GM12878 (cell line): ENCODE data around the gene TMEM236.

Experiments used
- BHLHE40 ChIP-seq, 2 experiments: fragments of 450-650 bp in 1 of 2; IDR thresholded peaks; 2 replicates each; pipeline ENCODE4 v1.6.1; 2011 to 2017; ENCODE audit warnings: low read depth in 2 of 2, borderline replicate concordance in 1 of 2, improper control_type of control experiment in 1 of 2, low read length in 1 of 2, mild to moderate bottlenecking in 1 of 2
- CBFB ChIP-seq: IDR thresholded peaks from 2 replicates; pipeline ENCODE4 v1.6.1; 2016; ENCODE audit warnings: antibody characterized with exemption, low read depth
- CBX3 ChIP-seq: fragments of 200-600 bp; sonication (generic); IDR thresholded peaks from 2 replicates; pipeline ENCODE4 v1.6.1; 2016; ENCODE audit warnings: low read depth, borderline replicate concordance
- CEBPB ChIP-seq, 2 experiments: fragments of 150-350 bp in 1 of 2; IDR thresholded peaks; 2 replicates each; pipeline ENCODE4 v1.6.1; 2012 to 2014; ENCODE audit warnings: low read depth in 2 of 2, low read length in 2 of 2, borderline replicate concordance in 1 of 2, inconsistent platforms in 1 of 2
- KLF5 ChIP-seq: fragments of 450-650 bp; IDR thresholded peaks from 2 replicates; pipeline ENCODE4 v1.6.1; 2014; ENCODE audit warnings: mild to moderate bottlenecking; ENCODE audit not compliant: partially characterized antibody
- MXI1 ChIP-seq: fragments of 150-350 bp; IDR thresholded peaks from 2 replicates; pipeline ENCODE4 v1.6.1; 2011; ENCODE audit warnings: low read depth, mild to moderate bottlenecking, inconsistent platforms, low read length, improper control_type of control experiment
- POLR2A ChIP-seq: IDR thresholded peaks from 2 replicates; pipeline ENCODE4 v1.6.1; 2011; ENCODE audit warnings: low read depth, mild to moderate bottlenecking, low read length
- RAD21 ChIP-seq: IDR thresholded peaks from 2 replicates; pipeline ENCODE4 v1.6.1; 2011; ENCODE audit warnings: mild to moderate bottlenecking, low read depth, low read length, moderate library complexity; ENCODE audit not compliant: insufficient read depth
- SP1 ChIP-seq: IDR thresholded peaks from one replicate; pipeline ENCODE4 v1.6.1; 2011; ENCODE audit warnings: low read depth, low read length
- STAT3 ChIP-seq: IDR thresholded peaks from 2 replicates; pipeline ENCODE4 v1.6.1; 2011; ENCODE audit warnings: low read depth, low read length, improper control_type of control experiment
- TF ChIP-seq, protein P1 (sequence below), 3 experiments: IDR thresholded peaks in 2 of 3; conservative IDR thresholded peaks in 1 of 3; 2 replicates each; pipeline ENCODE4 v1.5.1; 2011; ENCODE audit warnings: low read depth in 3 of 3, low read length in 3 of 3, mild to moderate bottlenecking in 3 of 3, control low read depth in 2 of 3, moderate library complexity in 2 of 3, inconsistent platforms in 1 of 3, mixed read lengths in 1 of 3; ENCODE audit not compliant: control insufficient read depth in 2 of 3, insufficient read depth in 1 of 3; ENCODE audit errors: extremely low read depth in 1 of 3
- TF ChIP-seq, protein P2 (sequence below): fragments of 450-650 bp; IDR thresholded peaks from 2 replicates; pipeline ENCODE4 v1.6.1; 2016; ENCODE audit warnings: mild to moderate bottlenecking
- TF ChIP-seq, protein P3 (sequence below): IDR thresholded peaks from 2 replicates; pipeline ENCODE4 v1.6.1; 2012; ENCODE audit warnings: mild to moderate bottlenecking, low read depth, low read length

DNA sequence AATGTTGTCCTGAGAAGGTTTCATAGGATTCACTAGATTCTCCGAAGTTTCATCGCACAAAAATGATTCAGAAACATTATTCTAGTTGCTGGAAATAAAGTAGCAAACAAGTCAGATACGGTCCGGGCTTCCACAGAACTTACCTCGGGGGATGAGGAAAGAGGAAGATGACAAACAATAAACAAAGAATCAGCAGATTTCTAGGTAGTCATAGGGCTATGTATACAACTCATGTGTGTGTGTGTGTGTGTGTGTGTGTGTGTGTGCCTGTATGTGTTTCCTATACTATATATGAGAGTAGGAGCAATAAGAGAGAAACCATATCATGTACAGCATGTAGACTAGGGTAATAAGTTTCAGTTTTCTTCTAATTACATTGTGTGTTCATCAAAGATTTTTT lies 16.5 kb downstream of the TMEM236 start:
- no peak for TF ChIP-seq BHLHE40 (IDR thresholded peaks at IDR 0.05; ENCODE audit: borderline replicate concordance in 1 of 2, low read depth in 2 of 2, low read length in 1 of 2)
- TF ChIP-seq POLR2A, result no peak
- TF ChIP-seq KLF5, result no peak
- TF ChIP-seq, protein P1, sequence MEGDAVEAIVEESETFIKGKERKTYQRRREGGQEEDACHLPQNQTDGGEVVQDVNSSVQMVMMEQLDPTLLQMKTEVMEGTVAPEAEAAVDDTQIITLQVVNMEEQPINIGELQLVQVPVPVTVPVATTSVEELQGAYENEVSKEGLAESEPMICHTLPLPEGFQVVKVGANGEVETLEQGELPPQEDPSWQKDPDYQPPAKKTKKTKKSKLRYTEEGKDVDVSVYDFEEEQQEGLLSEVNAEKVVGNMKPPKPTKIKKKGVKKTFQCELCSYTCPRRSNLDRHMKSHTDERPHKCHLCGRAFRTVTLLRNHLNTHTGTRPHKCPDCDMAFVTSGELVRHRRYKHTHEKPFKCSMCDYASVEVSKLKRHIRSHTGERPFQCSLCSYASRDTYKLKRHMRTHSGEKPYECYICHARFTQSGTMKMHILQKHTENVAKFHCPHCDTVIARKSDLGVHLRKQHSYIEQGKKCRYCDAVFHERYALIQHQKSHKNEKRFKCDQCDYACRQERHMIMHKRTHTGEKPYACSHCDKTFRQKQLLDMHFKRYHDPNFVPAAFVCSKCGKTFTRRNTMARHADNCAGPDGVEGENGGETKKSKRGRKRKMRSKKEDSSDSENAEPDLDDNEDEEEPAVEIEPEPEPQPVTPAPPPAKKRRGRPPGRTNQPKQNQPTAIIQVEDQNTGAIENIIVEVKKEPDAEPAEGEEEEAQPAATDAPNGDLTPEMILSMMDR (IDR thresholded peaks at IDR 0.05 in 2 of 3, conservative IDR thresholded peaks at IDR 0.05 in 1 of 3; ENCODE audit: control insufficient read depth in 2 of 3, extremely low read depth in 1 of 3, insufficient read depth in 1 of 3, low read depth in 3 of 3, low read length in 3 of 3), result no peak
- no peak for TF ChIP-seq STAT3
- TF ChIP-seq SP1, result no peak
- TF ChIP-seq CBFB, result no peak
- TF ChIP-seq, protein P2, sequence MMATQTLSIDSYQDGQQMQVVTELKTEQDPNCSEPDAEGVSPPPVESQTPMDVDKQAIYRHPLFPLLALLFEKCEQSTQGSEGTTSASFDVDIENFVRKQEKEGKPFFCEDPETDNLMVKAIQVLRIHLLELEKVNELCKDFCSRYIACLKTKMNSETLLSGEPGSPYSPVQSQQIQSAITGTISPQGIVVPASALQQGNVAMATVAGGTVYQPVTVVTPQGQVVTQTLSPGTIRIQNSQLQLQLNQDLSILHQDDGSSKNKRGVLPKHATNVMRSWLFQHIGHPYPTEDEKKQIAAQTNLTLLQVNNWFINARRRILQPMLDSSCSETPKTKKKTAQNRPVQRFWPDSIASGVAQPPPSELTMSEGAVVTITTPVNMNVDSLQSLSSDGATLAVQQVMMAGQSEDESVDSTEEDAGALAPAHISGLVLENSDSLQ, result no peak
- TF ChIP-seq CBX3, result no peak
- TF ChIP-seq MXI1, result no peak
- TF ChIP-seq, protein P3, sequence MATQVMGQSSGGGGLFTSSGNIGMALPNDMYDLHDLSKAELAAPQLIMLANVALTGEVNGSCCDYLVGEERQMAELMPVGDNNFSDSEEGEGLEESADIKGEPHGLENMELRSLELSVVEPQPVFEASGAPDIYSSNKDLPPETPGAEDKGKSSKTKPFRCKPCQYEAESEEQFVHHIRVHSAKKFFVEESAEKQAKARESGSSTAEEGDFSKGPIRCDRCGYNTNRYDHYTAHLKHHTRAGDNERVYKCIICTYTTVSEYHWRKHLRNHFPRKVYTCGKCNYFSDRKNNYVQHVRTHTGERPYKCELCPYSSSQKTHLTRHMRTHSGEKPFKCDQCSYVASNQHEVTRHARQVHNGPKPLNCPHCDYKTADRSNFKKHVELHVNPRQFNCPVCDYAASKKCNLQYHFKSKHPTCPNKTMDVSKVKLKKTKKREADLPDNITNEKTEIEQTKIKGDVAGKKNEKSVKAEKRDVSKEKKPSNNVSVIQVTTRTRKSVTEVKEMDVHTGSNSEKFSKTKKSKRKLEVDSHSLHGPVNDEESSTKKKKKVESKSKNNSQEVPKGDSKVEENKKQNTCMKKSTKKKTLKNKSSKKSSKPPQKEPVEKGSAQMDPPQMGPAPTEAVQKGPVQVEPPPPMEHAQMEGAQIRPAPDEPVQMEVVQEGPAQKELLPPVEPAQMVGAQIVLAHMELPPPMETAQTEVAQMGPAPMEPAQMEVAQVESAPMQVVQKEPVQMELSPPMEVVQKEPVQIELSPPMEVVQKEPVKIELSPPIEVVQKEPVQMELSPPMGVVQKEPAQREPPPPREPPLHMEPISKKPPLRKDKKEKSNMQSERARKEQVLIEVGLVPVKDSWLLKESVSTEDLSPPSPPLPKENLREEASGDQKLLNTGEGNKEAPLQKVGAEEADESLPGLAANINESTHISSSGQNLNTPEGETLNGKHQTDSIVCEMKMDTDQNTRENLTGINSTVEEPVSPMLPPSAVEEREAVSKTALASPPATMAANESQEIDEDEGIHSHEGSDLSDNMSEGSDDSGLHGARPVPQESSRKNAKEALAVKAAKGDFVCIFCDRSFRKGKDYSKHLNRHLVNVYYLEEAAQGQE, result no peak
- no peak for TF ChIP-seq RAD21
- TF ChIP-seq CEBPB (IDR thresholded peaks at IDR 0.05; ENCODE audit: borderline replicate concordance in 1 of 2, low read depth in 2 of 2, low read length in 2 of 2), result no peak
